ENCODE results near the gene ARHGAP44.

ARHGAP44 gene

GRCh38 chr17:12900474-12900873, 111.2 kb downstream of the ARHGAP44 start:
- DNase-seq = no peak

- no peak for DNase-seq
Observed at GRCh38 chr17:12902046-12902445, 112.7 kb downstream of the ARHGAP44 start.

GRCh38 chr17:12907477-12907876, 118.2 kb downstream of the ARHGAP44 start:
- no peak for DNase-seq

- no peak for DNase-seq
Observed at GRCh38 chr17:12909046-12909445, 119.7 kb downstream of the ARHGAP44 start.

- DNase-seq = no peak
Observed at GRCh38 chr17:12909511-12909910, 120.2 kb downstream of the ARHGAP44 start.

GRCh38 chr17:12911239-12911638, 121.9 kb downstream of the ARHGAP44 start:
- DNase-seq = no peak

GRCh38 chr17:12917399-12917798, 128.1 kb downstream of the ARHGAP44 start:
- DNase-seq = no peak

GRCh38 chr17:12918142-12918541, 128.8 kb downstream of the ARHGAP44 start:
- DNase-seq = no peak

- DNase-seq = no peak
Observed at GRCh38 chr17:12922120-12922519, 132.8 kb downstream of the ARHGAP44 start.

GRCh38 chr17:12924614-12925013, 135.3 kb downstream of the ARHGAP44 start:
- DNase-seq = no peak

- DNase-seq = no peak
Observed at GRCh38 chr17:12927001-12927400, 137.7 kb downstream of the ARHGAP44 start.

- no peak for DNase-seq
Observed at GRCh38 chr17:12927541-12928425, 138.5 kb downstream of the ARHGAP44 start.

- DNase-seq = no peak
Observed at GRCh38 chr17:12928736-12929135, 139.4 kb downstream of the ARHGAP44 start.

GRCh38 chr17:12936501-12936900, 147.2 kb downstream of the ARHGAP44 start:
- no peak for DNase-seq

GRCh38 chr17:12940699-12941098, 151.4 kb downstream of the ARHGAP44 start:
- DNase-seq = no peak

GRCh38 chr17:12947047-12947446, 157.7 kb downstream of the ARHGAP44 start:
- no peak for DNase-seq

GRCh38 chr17:12952012-12952411, 162.7 kb downstream of the ARHGAP44 start:
- DNase-seq = no peak

GRCh38 chr17:12953156-12953555, 163.9 kb downstream of the ARHGAP44 start:
- no peak for DNase-seq

- no peak for DNase-seq
Observed at GRCh38 chr17:12955521-12955920, 166.2 kb downstream of the ARHGAP44 start.

- no peak for DNase-seq
Observed at GRCh38 chr17:12958786-12959185, 169.5 kb downstream of the ARHGAP44 start.

- DNase-seq = no peak
Observed at GRCh38 chr17:12959441-12959840, 170.1 kb downstream of the ARHGAP44 start.

- no peak for DNase-seq
Observed at GRCh38 chr17:12961655-12962054, 172.4 kb downstream of the ARHGAP44 start.

GRCh38 chr17:12963505-12963904, 174.2 kb downstream of the ARHGAP44 start:
- no peak for DNase-seq

GRCh38 chr17:12964162-12964561, 174.9 kb downstream of the ARHGAP44 start:
- DNase-seq = no peak

GRCh38 chr17:12964840-12965239, 175.5 kb downstream of the ARHGAP44 start:
- DNase-seq = no peak
